Adrenal gland (tissue), 12 donors: Measurements from ENCODE around the gene RBMS1. TPM values are rescaled to one million over a fixed set of nuclear protein-coding genes. Genes with fewer than 3 reads are reported as not detected.

Source experiments
- DNase-seq, 7 donors: peaks; one replicate each; pipeline ENCODE4 v3.0.0-alpha.2; 2019 to 2020
- H3K27ac ChIP-seq, 5 donors: fragments of 200-600 bp; sonication (generic) in 4 of 5; 1 replicate in 3 of 5; 2 replicates in 2 of 5; pipeline versions ENCODE4 v1.5.1 to v1.8.0; 2016 to 2020; ENCODE audit warnings: mild to moderate bottlenecking in 1 of 5
- H3K27me3 ChIP-seq: fragments of 200-600 bp; 2 replicates; pipeline ENCODE4 v1.8.0; 2021
- H3K36me3 ChIP-seq, 2 donors: fragments of 200-600 bp; replicated peaks in 1 of 2; 1 replicate in 1 of 2; 2 replicates in 1 of 2; pipeline versions ENCODE4 v1.5.1 to v1.8.0; 2018 to 2022
- H3K4me1 ChIP-seq, 2 donors: fragments of 200-600 bp; replicated peaks in 1 of 2; 1 replicate in 1 of 2; 2 replicates in 1 of 2; pipeline versions ENCODE4 v1.5.1 to v1.8.0; 2018 to 2021
- H3K4me3 ChIP-seq, 4 donors: fragments of 200-600 bp; sonication (generic) in 3 of 4; one replicate each; pipeline ENCODE4 v1.5.1; 2016 to 2018
- H3K9me3 ChIP-seq, 3 donors: fragments of 200-600 bp; sonication (generic) in 1 of 3; replicated peaks in 1 of 3; 1 replicate in 2 of 3; 2 replicates in 1 of 3; pipeline versions ENCODE4 v1.5.1 to v1.8.0; 2016 to 2021
- POLR2A ChIP-seq, 2 donors: fragments of 450-650 bp; IDR thresholded peaks; one replicate each; pipeline ENCODE4 v1.6.1; 2017; ENCODE audit warnings: antibody characterized with exemption in 2 of 2, mild to moderate bottlenecking in 2 of 2, moderate library complexity in 1 of 2
- WGBS, 4 donors: extraction: QIAGEN DNeasy Blood & Tissue Kit in 2 of 4; methylation state at CpG; one replicate each; pipeline versions ENCODE4 v1.1.5 to v1.1.7; 2013 to 2017; 5-methylcytosine and 5-hydroxymethylcytosine counted together
- intact Hi-C, 2 donors: fragments of 100-400 bp; cut with DNase I; formaldehyde crosslinking; loops; one replicate each; pipeline versions ENCODE4 v1.14.1 to v1.15.0; 2022 to 2023
- polyA plus RNA-seq, 3 donors: library from polyadenylated mRNA; stranded (reverse); fragments of 200-250 nt in 2 of 3; fragments of 350-450 nt in 1 of 3; fragmentation: Illumina TruSeq in 1 of 3; extraction: RNeasy Lipid Tissue Mini Kit (QIAGEN cat#74804) in 1 of 3; gene quantifications; one replicate each; pipeline ENCODE4 v1.2.3, GENCODE V29; 2013 to 2014
- total RNA-seq, 9 donors: library from RNA; depleted of rRNA in 4 of 9; stranded (reverse); fragments of >200 nt in 4 of 9; fragments of 120-200 nt in 1 of 9; fragmentation: NEBNext Ultra II Directional in 1 of 9; extraction: Animal tissue kit (Norgen Biotek cat#: 25700) in 1 of 9; gene quantifications; one replicate each; pipeline versions ENCODE4 v1.1.0 to v1.2.4, GENCODE V29; 2013 to 2023
- TF ChIP-seq, protein P1 (sequence below), 6 experiments: fragments of 450-650 bp in 4 of 6; fragments of 200-600 bp in 2 of 6; sonication (generic) in 1 of 6; IDR thresholded peaks; 1 replicate in 5 of 6; 2 replicates in 1 of 6; pipeline versions ENCODE4 v1.5.1 to v1.8.0; 2016 to 2021; ENCODE audit warnings: antibody characterized with exemption in 6 of 6, mild to moderate bottlenecking in 2 of 6, moderate library complexity in 1 of 6
- donor health status: healthy with polysubstance abuse.
- donor health status: Bipolar disorder and iron deficiency.
- donor health status: DM: yes; HTN: yes; CAD: no.
- donor health status: DM: no; HTN: no; CAD: no.
- donor health status: DM: no; HTN: no; CAD: no.
- donor health status: DM: yes; HTN: yes; CAD: no.

Gene RBMS1
- total and polyA plus RNA-seq, 12 donors = 24.2 to 62.1 (median 37.1) TPM

DNA sequence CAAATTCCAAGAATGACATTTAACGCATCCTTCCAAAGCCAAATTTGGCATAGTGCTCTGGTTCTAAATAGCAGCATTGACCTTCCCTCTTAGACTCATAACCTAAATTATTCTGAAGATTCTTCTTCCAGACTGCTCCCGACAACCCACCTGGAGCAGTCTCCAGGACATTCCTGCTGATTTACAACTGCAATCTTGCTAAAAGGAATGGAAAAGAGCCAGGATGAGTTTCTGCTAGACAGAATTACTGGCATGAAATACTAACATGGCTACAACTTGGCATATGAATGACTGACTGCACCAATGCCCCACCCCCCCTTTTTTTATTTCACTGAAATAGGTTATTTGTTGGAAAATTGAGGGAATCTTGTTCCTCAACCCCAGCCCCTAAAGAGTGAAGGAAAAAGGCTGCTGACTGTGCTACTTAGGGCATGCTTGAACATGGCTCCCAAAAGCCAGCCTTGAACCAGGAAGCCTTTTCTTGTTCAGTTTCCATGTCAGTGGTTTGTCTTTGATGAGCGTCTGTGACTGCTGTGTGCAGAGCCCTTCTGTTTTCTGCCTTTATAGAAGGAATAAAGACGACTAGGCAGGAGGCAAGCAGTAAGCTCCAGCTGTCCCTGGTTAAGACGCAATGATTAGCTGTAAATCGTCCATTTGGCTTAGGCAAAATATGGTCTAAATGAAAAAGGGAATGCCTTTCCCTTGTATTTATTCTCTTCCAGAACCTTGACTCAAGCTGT is 246.1 kb downstream of the RBMS1 start:
- intact Hi-C loops = no loop called here
- H3K27me3 ChIP-seq = no peaks in the 10 kb centered on the region
- H3K9me3 ChIP-seq = no peaks in the 10 kb centered on the region
- no peak overlapping the region for H3K27ac ChIP-seq
- H3K36me3 ChIP-seq = no peaks in the 10 kb centered on the region
- 79 to 85% (median 82%) methylated on average over 6 of the region's 6 CpGs for WGBS, 4 donors
- H3K4me3 ChIP-seq = no peak overlapping the region
- no peak for DNase-seq
- no peak for TF ChIP-seq POLR2A (IDR thresholded peaks at IDR 0.05)
- TF ChIP-seq, protein P1, sequence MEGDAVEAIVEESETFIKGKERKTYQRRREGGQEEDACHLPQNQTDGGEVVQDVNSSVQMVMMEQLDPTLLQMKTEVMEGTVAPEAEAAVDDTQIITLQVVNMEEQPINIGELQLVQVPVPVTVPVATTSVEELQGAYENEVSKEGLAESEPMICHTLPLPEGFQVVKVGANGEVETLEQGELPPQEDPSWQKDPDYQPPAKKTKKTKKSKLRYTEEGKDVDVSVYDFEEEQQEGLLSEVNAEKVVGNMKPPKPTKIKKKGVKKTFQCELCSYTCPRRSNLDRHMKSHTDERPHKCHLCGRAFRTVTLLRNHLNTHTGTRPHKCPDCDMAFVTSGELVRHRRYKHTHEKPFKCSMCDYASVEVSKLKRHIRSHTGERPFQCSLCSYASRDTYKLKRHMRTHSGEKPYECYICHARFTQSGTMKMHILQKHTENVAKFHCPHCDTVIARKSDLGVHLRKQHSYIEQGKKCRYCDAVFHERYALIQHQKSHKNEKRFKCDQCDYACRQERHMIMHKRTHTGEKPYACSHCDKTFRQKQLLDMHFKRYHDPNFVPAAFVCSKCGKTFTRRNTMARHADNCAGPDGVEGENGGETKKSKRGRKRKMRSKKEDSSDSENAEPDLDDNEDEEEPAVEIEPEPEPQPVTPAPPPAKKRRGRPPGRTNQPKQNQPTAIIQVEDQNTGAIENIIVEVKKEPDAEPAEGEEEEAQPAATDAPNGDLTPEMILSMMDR (IDR thresholded peaks at IDR 0.05) = no peak
- peaks cover 8 to 10% of the 10 kb centered on the region in 2 donors for H3K4me1 ChIP-seq

DNA sequence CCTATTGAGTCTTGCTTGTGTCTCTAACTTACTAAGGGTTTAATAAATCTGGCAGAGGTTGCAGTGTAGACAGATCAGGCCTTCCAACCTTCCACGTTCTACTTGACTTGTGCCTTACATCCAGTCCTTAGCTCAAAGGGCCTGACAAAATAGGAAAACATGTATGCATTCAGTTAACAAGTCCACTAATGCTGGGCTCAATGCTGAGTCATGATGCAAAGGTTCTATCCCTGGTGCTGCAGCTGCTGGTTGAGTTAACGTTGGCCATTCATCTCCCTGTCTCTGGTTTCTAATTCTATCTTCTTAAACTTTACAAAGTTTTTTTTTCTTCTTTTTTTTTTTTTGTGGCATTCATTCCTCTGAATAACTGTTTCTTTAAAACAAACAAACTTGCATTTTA is 247.3 kb downstream of the RBMS1 start:
- 87 to 94% (median 92%) methylated on average over 2 of the region's 2 CpGs for WGBS, 4 donors
- Histone ChIP-seq H3K36me3 (no peaks in the 10 kb centered on the region), H3K9me3 (no peaks in the 10 kb centered on the region), H3K27me3 (no peaks in the 10 kb centered on the region), H3K27ac (no peak overlapping the region), H3K4me1 (peaks cover 19 to 20% of the 10 kb centered on the region in 2 donors), H3K4me3 (no peak overlapping the region)
- intact Hi-C loops = no loop called here
- no peak for DNase-seq
- TF ChIP-seq, protein P1 (IDR thresholded peaks at IDR 0.05) = no peak
- TF ChIP-seq POLR2A (IDR thresholded peaks at IDR 0.05) = no peak

DNA sequence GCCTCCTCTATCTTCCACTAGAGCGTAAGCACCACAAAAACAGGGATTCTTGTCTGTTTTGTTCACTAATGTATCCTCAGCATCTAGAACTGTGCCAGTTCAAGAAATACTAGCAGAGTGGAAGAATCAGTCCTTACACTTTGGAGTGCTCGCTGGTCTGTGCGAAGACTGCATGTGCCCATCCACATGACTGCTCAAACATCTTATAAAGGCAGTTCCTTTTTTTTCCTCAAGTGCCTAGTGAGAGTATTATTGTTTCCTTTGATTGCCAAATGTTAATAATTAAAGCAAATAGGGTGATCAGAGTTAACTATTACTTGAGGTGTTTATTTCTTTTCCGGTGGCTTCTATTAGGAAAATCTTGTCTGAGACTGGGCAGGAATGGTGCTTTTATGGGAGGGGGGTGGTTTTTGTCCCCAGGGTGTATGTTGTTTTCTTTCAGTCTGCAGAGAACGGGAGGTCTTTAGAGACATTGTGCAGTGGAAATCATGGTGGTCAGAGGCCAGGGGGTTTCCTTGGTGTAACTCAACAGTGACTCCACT is 247.9 kb downstream of the RBMS1 start:
- no peak overlapping the region for H3K27ac ChIP-seq
- no peak overlapping the region for H3K4me3 ChIP-seq
- DNase-seq = no peak
- TF ChIP-seq, protein P1 (IDR thresholded peaks at IDR 0.05) = no peak
- TF ChIP-seq POLR2A (IDR thresholded peaks at IDR 0.05) = no peak
- H3K4me1 ChIP-seq = peaks cover 19 to 24% of the 10 kb centered on the region in 2 donors
- no peaks in the 10 kb centered on the region for H3K9me3 ChIP-seq
- intact Hi-C loops = no loop called here
- no peaks in the 10 kb centered on the region for H3K27me3 ChIP-seq
- 89 to 96% (median 94%) methylated on average over 5 of the region's 5 CpGs for WGBS, 4 donors
- no peaks in the 10 kb centered on the region for H3K36me3 ChIP-seq

DNA sequence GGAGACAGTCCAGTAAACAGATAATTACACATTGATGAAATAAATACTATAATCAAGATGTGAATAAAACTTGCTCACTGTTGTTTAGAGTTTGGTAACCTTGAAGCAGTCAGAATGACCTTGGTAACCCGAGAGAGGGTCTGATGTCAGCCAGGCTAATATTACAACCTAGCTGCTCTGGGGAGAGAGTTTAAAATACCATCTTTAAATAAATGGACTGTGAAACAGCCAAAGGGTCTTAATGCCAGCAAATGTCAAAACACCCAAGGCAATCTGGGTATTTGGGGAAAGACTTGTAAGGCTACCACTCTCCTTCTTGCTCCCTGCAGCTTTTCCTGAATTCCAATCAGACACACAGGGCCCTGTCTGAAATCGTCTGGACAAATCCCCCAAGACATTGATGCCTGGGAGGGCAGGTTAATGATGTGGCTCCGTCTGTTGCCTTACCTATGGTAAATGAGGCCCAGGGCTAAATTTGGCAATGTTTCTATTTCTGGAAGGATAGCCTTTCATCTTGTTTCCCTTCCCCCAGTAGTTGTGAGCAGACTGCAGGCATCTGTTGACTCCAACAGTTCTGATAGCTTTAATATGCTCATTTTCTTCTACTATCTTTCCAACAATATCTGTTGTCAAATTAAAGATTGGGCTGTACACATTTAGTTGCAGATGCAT is 250.6 kb downstream of the RBMS1 start:
- 39 to 56% (median 50%) methylated on average over 3 of the region's 3 CpGs for WGBS, 4 donors
- H3K9me3 ChIP-seq = no peaks in the 10 kb centered on the region
- intact Hi-C loops = no loop called here
- peak overlapping the region in 2 of 5 donors; percentile 78 to 82 for H3K27ac ChIP-seq
- H3K36me3 ChIP-seq = no peaks in the 10 kb centered on the region
- TF ChIP-seq, protein P1 (IDR thresholded peaks at IDR 0.05) = no peak
- TF ChIP-seq POLR2A (IDR thresholded peaks at IDR 0.05) = no peak
- peaks cover 19 to 24% of the 10 kb centered on the region in 2 donors for H3K4me1 ChIP-seq
- H3K27me3 ChIP-seq = no peaks in the 10 kb centered on the region
- peak in 1 of 7 donors; percentile 39 for DNase-seq
- no peak overlapping the region for H3K4me3 ChIP-seq
